Measurements from ENCODE around the gene CHD6.
A peak's percentile ranks its signal among the peaks of the same experiment; 100 is the strongest.

CHD6 gene

DNA sequence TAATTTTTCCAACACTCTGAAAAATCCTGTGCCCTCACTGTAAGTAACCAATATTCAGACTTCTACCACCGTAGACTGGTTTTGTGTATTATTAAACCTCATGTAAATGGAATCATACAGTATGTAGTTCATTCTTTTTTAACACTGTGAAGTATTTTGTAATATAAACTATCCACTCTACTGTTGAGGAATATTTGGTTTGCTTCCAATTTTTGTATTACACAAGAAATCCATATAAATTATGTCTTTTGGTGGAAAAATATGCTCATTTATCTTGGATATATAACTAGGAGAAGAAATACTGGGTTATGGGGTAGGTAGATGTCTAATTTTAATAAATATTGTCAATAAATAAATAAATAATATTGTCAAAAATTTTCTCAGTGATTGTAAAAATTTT lies 116.8 kb downstream of the CHD6 start:
- no peak for DNase-seq

- no peak for DNase-seq
Measured at GRCh38 chr20:41499961-41500725, 118.0 kb downstream of the CHD6 start.

DNA sequence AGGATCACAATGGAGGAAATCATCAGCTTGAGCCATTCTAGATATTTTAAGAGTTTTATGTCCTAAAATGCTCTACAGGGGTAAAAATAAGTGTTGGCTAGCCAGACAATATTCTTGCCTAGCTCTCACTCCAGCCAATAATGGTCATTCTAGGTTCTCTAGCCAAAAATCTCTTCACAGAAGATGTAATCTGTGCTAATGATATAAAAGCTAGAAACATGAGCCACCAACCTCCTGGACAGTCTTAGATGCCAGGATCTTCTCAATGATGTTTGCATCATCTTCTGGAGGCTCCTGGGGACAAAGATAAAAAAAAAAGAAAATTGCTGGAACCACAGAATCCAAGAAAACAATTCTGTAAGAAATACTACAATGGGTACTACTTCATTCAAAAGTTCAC lies 119.1 kb downstream of the CHD6 start:
- DNase-seq, result no peak

DNA sequence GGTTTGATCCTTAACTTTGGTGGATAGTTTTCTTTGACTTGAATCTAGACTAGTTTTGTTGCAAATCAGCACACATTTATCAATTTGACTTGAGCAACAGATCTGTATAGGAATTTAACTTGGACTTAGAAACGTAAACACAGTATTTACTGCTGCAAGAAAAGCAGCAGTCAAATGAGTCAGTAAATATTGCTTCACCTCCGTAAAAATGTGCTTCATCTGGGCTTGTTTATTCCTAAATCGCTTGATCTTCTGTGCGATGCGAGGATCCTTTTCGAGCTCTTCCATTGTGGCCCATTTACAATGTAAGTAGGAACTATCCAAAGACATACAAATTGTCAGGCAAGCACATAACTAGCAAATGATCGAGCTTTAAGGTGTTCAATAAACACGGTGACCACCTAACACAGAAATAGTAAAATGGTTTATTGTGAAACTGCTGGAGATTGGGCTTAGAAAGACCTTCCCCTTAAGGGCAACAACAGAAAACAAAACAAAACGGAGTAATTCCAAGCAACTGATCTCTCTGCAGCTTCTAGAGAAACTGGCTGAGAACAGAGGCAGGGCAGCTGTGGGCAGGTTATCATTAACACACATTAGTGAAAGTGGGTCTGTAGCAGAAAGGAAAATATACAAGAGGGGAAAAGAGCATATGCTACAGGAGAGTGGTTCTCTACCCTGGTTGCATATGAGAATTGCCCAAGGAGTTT lies 120.8 kb downstream of the CHD6 start:
- no peak for DNase-seq

DNA sequence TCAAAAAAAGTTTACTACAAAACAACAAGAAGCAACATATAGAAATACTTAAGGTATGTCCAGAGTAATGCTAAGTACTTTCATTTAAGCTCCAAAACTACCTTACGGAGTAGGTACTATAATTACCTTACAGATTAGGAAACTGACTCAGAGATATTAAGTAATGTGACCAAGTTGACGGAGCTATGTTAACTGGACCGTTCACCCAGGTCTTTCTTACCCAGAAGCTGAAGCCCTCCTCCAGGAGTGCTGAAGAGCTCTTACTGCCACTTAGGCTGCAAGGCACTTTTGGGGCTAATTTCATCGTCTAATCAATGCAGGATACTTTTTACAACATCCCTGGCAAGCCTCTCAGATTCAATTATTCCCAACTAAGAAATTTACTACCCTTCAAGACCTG lies 123.7 kb downstream of the CHD6 start:
- DNase-seq, result no peak

DNA sequence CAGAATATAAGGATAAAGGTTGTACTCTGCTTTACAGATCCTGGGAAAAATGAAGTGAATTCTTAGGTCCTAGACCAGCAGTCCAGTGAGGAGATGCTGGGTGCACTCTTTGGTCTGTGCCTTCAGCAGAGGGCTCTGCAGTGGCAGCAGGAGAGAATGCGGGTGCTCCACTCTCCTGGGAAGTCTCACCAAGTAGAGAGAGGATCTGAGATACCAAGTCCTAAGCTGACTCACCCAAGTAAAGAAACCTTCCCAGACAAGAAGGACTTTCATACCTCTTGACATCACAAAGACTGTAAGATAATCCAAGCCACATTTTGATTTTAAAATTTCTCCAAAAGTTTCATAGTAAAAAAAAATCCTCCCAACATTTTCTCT lies 134.6 kb downstream of the CHD6 start:
- DNase-seq, result no peak

DNA sequence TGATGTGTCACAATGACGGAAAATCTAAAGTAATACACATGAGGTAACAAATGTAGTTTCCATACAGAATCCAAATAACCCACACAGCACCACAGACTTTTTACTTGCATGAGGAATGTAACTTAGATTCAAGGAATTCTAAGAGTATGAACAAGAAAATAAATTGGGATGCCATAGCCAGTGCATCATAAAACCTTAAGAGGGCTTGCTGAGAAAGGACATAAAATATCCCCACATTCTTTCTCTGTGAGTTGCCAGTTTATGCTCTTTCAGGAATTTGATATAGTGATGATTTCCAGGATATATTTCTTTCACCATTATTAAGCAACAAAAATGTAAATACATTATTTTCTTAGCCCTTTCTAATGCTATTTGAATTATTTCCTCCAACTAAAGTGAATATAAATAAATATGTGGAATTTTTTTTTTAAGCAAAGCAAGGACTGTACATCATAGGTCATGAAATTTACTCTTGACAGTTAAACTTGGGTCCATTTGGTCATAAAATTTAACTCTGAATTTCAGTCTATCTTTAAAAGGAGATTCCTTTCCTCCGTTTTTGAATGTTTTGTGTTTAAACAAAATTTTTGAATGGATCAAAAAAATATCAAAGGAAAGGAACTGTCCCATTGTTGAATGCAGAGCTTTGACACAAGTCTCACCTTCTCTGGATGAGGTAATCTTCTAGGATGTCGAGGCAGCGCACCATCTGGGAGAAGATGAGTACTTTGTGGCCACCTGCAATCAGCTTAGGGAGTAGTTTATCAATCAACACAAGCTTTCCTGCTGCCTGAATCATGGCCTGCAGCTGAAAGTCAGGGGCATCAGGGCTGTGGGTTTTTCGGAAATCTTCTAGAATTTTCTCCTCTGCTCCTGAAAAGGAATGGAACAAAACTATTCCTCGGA lies 135.3 kb downstream of the CHD6 start:
- DNase-seq, result peak; percentile 9

GRCh38 chr20:41480054-41480770 lies 138.0 kb downstream of the CHD6 start:
- no peak for DNase-seq

DNA sequence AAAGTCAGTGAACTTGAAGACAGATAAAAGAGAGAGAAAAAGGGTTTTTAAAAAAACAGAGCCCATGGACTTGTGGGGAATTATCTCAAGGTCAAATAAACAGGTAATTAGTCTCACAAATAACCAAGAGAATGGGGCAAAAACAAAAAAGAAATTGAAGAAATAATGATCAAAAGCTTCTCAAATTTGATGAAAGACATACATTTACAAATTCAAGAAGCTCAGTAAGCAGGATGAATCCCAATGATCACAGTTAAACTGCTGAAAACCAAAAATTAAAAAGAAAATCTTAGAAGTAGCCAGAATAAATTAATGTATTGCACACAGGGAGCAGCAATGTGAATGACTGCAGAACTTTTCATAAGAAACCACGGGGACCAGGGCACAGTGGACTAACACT lies 139.1 kb downstream of the CHD6 start:
- no peak for DNase-seq

GRCh38 chr20:41478026-41478425 lies 140.2 kb downstream of the CHD6 start:
- DNase-seq, result no peak

- DNase-seq, result no peak
Measured at GRCh38 chr20:41476446-41476845, 141.7 kb downstream of the CHD6 start.

DNA sequence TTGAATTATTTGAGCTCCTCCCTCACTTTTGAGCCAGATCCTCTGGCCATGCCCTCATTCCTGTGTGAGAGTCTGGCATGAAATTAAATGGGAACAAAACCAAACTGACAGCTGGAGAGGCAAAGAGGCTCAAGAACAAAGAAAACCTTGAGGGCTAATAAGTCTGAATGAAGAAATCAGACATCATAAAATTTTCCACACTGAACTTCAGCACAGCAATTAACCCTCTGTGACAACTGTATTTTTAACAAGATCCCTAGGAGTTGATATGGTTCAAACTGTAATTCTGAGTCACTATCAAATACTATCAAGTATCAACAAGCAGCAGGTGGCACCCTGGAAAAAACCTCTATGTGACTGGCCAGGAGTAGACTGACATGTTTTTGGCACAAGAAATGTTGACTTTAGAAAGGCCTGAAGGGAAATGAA lies 142.2 kb downstream of the CHD6 start:
- peak; percentile 85 for DNase-seq

DNA sequence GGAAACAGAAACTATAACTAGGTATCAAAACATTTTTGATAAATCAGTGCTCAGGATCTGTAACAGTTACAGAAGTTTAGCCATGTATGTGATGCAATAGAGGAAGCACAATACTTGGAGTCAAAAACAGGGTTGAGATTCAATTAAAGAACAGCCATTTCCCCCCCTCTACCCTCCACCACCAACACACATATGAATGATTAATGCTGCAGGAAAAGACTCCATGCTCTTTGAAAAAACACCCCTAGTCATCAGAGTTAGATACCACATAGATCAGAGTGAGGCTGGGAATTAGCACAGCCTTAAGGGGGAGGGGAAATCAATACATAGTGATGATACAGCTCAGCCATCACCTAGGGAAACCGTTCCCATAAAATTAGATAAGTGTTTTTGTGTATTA lies 142.7 kb downstream of the CHD6 start:
- DNase-seq, result peak; percentile 65

- DNase-seq, result no peak
Measured at GRCh38 chr20:41470362-41471095, 147.6 kb downstream of the CHD6 start.

GRCh38 chr20:41469868-41470267 lies 148.3 kb downstream of the CHD6 start:
- DNase-seq, result no peak

DNA sequence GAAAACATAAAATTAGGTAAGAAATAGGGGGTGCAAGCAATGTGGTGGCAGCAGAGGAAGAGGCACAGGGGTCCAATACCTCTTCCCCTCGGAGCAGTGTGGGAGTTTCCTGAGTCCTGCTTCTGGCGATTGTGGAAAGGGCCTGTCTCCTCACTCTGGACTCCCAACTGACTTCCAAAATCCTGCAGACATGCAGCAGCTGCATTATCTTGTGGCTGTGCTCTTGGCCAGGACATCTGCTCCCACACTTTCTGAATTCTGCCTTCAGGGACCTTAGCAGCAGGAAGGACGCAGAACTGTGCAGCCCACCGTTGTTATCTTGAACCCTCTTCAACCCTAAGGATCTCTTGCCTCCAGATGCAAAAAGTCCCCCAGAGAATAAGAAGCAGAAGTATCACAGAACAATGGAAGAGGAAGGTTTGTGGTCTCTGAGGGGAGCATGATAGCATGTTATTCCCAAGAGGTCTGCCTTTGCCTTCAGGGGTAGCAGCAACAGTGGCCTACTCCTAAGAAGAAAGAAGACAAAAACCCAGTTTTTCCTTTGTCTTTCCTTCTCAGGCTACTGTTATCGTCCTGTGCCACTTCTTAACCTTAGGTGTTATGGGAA lies 149.1 kb downstream of the CHD6 start:
- DNase-seq, result no peak

DNA sequence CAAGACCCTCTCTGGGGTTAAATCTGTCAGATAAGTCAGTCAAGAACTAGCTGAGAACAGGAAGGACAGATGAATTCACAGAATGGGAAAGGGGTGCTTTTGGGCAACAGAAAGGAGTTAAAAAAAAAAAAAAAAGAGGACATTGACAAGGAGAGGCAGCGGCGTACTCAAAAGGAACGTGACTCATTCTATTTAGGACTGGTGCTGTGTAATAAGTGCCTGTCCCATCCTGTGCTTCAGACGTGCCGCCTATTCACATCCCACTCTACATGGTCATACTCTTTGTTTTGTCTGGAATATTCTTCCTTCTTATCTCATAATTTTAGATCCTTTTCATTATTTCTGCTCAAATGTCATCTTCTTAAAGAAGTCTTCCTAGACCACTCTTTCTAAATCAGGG lies 150.5 kb downstream of the CHD6 start:
- no peak for DNase-seq

DNA sequence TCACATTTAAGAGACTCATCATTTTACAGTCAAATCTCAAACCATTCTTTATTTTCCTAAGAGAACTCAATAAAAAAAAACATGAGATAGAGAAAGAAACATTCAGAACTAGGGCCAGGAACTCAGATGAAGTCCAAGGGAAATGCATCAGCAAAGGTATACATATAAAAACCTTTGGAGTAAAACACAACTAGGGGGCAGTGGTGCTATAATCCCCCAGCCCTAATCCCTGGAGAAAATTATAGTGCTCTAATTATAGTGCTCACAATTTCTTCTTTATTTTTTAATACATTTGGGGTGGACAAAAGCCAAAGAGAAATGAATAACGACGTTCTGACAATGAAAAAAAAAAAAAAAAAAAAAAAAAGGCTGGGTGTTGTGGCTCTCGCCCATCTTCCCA lies 151.0 kb downstream of the CHD6 start:
- DNase-seq, result no peak

DNA sequence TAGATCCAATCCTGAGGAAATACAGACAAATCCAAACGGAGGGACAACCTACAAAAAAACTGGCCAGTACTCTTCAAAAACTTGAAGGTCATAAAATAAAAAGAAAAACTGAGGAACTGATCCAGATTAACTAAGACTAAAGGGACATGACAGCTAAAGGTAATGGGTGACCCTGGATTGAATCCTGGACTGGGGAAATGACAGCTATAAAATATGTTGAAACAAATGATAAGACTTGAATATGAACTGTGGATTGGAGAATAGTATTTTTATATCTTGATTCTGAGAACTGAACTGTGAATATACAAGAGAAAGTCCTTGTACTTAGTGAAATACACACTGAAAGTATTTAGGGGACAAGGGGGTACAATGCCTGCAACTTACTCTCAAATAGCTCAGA lies 154.6 kb downstream of the CHD6 start:
- no peak for DNase-seq

GRCh38 chr20:41462372-41463161 lies 155.6 kb downstream of the CHD6 start:
- no peak for DNase-seq

DNA sequence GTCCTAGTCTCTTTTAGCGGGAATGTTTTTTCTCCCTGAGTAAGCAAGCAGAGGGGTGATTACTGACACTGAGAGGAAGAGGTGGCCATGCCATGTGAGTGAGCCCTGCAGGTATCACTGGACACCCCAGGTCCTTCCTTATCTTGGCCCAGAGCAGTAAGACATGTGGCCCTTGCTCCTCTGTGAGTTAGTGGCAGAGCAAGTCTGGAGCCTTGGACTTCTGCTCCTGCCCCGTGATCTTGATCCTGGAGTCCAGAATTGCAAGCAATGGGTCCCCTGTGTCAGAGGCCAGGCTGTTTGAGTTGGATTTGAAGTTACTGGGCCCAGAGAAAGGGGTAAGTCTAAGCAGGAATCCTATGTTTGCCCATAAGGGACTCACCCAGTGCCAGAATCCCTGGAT lies 159.4 kb downstream of the CHD6 start:
- DNase-seq, result no peak
